Measurements from ENCODE around the gene ANO2. TPM values are rescaled to one million over a fixed set of nuclear protein-coding genes. Genes with fewer than 3 reads are reported as not detected.

The ANO2 gene
- total and polyA plus RNA-seq, 7 experiments from 2014 or later, result not detected

- Mint-ChIP-seq H3K9me3 (no peaks in the 10 kb centered on the region), H3K36me3 (no peaks in the 10 kb centered on the region), H3K4me3 (no peak overlapping the region), H3K27ac (no peak overlapping the region), H3K4me1 (peaks cover 0 to 4% (median 0%) of the 10 kb centered on the region in 7 donors), H3K27me3 (peaks cover 3 to 14% (median 10%) of the 10 kb centered on the region in 5 donors)
- intact Hi-C loops (cut with micrococcal nuclease), result no loop called here
- Histone ChIP-seq H3K27ac (ENCODE audit: low read depth, low read length) (no peak overlapping the region), H3K36me3 (ENCODE audit: control insufficient read depth in 2 of 3, insufficient read depth in 3 of 3, low read length in 3 of 3) (no peaks in the 10 kb centered on the region), H3K4me1 (ENCODE audit: control insufficient read depth in 2 of 2, insufficient read depth in 2 of 2, low read length in 2 of 2) (no peaks in the 10 kb centered on the region), H3K9me3 (ENCODE audit: control insufficient read depth in 2 of 3, low read length in 3 of 3) (no peaks in the 10 kb centered on the region), H3K4me3 (ENCODE audit: low read length) (no peak overlapping the region), H3K27me3 (ENCODE audit: control insufficient read depth in 2 of 2, insufficient read depth in 2 of 2, low read length in 2 of 2) (no peaks in the 10 kb centered on the region)
- no peak for DNase-seq
- CTCF ChIA-PET, result interaction anchor here (0.9 to 1.8 kb wide), 4 partner anchors 9 to 73 kb away, joined by 3 to 7 read pairs (median 3); no protein-coding TSS in a partner anchor
- ATAC-seq, result no peak
- POLR2A ChIA-PET, result no interaction called here
These were observed 20.1 kb upstream of the ANO2 start for GRCh38 chr12:5964913-5965900.

GRCh38 chr12:5963515-5963914 lies 18.5 kb upstream of the ANO2 start:
- Mint-ChIP-seq H3K4me1 (peaks cover 0 to 4% (median 0%) of the 10 kb centered on the region in 7 donors), H3K27me3 (peaks cover 4 to 17% (median 10%) of the 10 kb centered on the region in 5 donors), H3K4me3 (no peak overlapping the region), H3K36me3 (no peaks in the 10 kb centered on the region), H3K9me3 (no peaks in the 10 kb centered on the region), H3K27ac (no peak overlapping the region)
- no peaks in the 10 kb centered on the region for H3K4me1 ChIP-seq (ENCODE audit: control insufficient read depth in 2 of 2, insufficient read depth in 2 of 2, low read length in 2 of 2)
- H3K9me3 ChIP-seq (ENCODE audit: control insufficient read depth in 2 of 3, low read length in 3 of 3), result no peaks in the 10 kb centered on the region
- no peak overlapping the region for H3K4me3 ChIP-seq (ENCODE audit: low read length)
- POLR2A ChIA-PET, result no interaction called here
- no peaks in the 10 kb centered on the region for H3K27me3 ChIP-seq (ENCODE audit: control insufficient read depth in 2 of 2, insufficient read depth in 2 of 2, low read length in 2 of 2)
- no peak overlapping the region for H3K27ac ChIP-seq (ENCODE audit: low read depth, low read length)
- CTCF ChIA-PET, result interaction anchor here (1.3 kb wide), 1 partner anchor 10 kb away, joined by 3 read pairs; no protein-coding TSS in a partner anchor
- no peak for ATAC-seq
- intact Hi-C loops (cut with micrococcal nuclease), result no loop called here
- no peak for DNase-seq
- H3K36me3 ChIP-seq (ENCODE audit: control insufficient read depth in 2 of 3, insufficient read depth in 3 of 3, low read length in 3 of 3), result no peaks in the 10 kb centered on the region

DNA sequence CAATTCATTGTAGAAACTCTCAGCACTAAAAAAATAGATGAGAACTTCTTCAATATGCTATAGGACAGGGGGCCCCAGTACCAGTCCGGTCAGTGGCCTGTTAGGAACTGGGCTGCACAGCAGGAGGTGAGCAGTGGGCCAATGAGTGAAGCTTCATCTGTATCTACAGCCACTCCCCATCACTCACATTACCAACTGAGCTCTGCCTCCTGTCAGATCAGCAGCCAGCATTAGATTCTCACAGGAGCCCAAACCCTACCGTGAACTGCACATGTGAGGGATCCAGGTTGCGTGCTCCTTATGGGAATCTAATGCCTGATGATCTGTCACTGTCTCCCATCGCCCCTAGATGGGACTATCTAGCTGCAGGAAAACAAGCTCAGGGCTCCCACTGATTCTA lies 15.7 kb upstream of the ANO2 start:
- Mint-ChIP-seq H3K4me1 (peaks cover 0 to under 1% (median 0%) of the 10 kb centered on the region in 7 donors), H3K27me3 (peaks cover 4 to 21% (median 15%) of the 10 kb centered on the region in 5 donors)

DNA sequence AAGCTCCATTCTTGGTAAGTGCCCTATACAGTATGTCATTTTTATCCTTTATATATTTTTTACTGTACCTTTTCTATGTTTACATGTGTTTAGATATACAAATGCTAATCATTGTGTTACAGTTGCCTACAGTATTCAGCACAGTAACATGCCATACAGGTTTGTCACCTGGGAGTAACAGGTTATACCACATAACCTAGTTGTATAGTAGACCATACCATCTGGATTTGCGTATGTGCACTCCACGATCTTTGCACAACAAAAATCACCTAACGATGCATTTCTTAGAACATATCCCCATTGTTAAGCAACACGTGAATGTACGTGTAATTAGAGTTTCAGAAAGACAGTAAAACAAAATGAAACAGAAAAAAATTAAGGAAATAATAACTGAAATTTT lies 11.9 kb upstream of the ANO2 start:
- no peak overlapping the region for H3K4me3 ChIP-seq (ENCODE audit: low read length)
- intact Hi-C loops (cut with micrococcal nuclease), result no loop called here

More for the DNA sequence above, 15.7 kb upstream of the ANO2 start:
- Mint-ChIP-seq H3K9me3 (peaks cover 0 to 7% (median 0%) of the 10 kb centered on the region in 11 donors), H3K36me3 (no peaks in the 10 kb centered on the region), H3K27ac (no peak overlapping the region), H3K4me3 (no peak overlapping the region)
- no peaks in the 10 kb centered on the region for H3K4me1 ChIP-seq (ENCODE audit: control insufficient read depth in 2 of 2, insufficient read depth in 2 of 2, low read length in 2 of 2)
- H3K4me3 ChIP-seq (ENCODE audit: low read length), result no peak overlapping the region
- DNase-seq (no peak), ATAC-seq (no peak)
- intact Hi-C loops (cut with micrococcal nuclease), result no loop called here
- POLR2A ChIA-PET, result no interaction called here
- CTCF ChIA-PET, result no interaction called here
- no peaks in the 10 kb centered on the region for H3K36me3 ChIP-seq (ENCODE audit: control insufficient read depth in 2 of 3, insufficient read depth in 3 of 3, low read length in 3 of 3)
- H3K9me3 ChIP-seq (ENCODE audit: control insufficient read depth in 2 of 3, low read length in 3 of 3), result no peaks in the 10 kb centered on the region
- H3K27ac ChIP-seq (ENCODE audit: low read depth, low read length), result no peak overlapping the region
- no peaks in the 10 kb centered on the region for H3K27me3 ChIP-seq (ENCODE audit: control insufficient read depth in 2 of 2, insufficient read depth in 2 of 2, low read length in 2 of 2)

GRCh38 chr12:5954661-5955060 lies 9.6 kb upstream of the ANO2 start:
- Mint-ChIP-seq H3K27ac (no peak overlapping the region), H3K27me3 (peaks cover 22 to 47% (median 45%) of the 10 kb centered on the region in 5 donors), H3K4me3 (no peak overlapping the region), H3K36me3 (peaks cover 0 to 4% (median 0%) of the 10 kb centered on the region in 5 donors), H3K4me1 (no peaks in the 10 kb centered on the region), H3K9me3 (peaks cover 0 to 8% (median 0%) of the 10 kb centered on the region in 11 donors)
- CTCF ChIA-PET, result no interaction called here
- Histone ChIP-seq H3K27ac (ENCODE audit: low read depth, low read length) (no peak overlapping the region), H3K4me3 (ENCODE audit: low read length) (no peak overlapping the region), H3K9me3 (ENCODE audit: control insufficient read depth in 2 of 3, low read length in 3 of 3) (no peaks in the 10 kb centered on the region), H3K27me3 (ENCODE audit: control insufficient read depth in 2 of 2, insufficient read depth in 2 of 2, low read length in 2 of 2) (no peaks in the 10 kb centered on the region), H3K36me3 (ENCODE audit: control insufficient read depth in 2 of 3, insufficient read depth in 3 of 3, low read length in 3 of 3) (no peaks in the 10 kb centered on the region), H3K4me1 (ENCODE audit: control insufficient read depth in 2 of 2, insufficient read depth in 2 of 2, low read length in 2 of 2) (no peaks in the 10 kb centered on the region)
- POLR2A ChIA-PET, result no interaction called here
- no peak for DNase-seq
- intact Hi-C loops (cut with micrococcal nuclease), result no loop called here
- ATAC-seq, result no peak

More for the DNA sequence above, 11.9 kb upstream of the ANO2 start:
- Mint-ChIP-seq H3K36me3 (peaks cover 0 to 4% (median 0%) of the 10 kb centered on the region in 5 donors), H3K27ac (no peak overlapping the region), H3K4me1 (no peaks in the 10 kb centered on the region), H3K27me3 (peaks cover 20 to 44% (median 29%) of the 10 kb centered on the region in 5 donors), H3K9me3 (peaks cover 0 to 8% (median 0%) of the 10 kb centered on the region in 11 donors), H3K4me3 (no peak overlapping the region)
- Histone ChIP-seq H3K27ac (ENCODE audit: low read depth, low read length) (no peak overlapping the region), H3K4me1 (ENCODE audit: control insufficient read depth in 2 of 2, insufficient read depth in 2 of 2, low read length in 2 of 2) (no peaks in the 10 kb centered on the region), H3K36me3 (ENCODE audit: control insufficient read depth in 2 of 3, insufficient read depth in 3 of 3, low read length in 3 of 3) (no peaks in the 10 kb centered on the region), H3K27me3 (ENCODE audit: control insufficient read depth in 2 of 2, insufficient read depth in 2 of 2, low read length in 2 of 2) (no peaks in the 10 kb centered on the region), H3K9me3 (ENCODE audit: control insufficient read depth in 2 of 3, low read length in 3 of 3) (no peaks in the 10 kb centered on the region)
- ATAC-seq (no peak), DNase-seq (no peak)
- ChIA-PET CTCF (interaction anchor here (0.6 kb wide), 2 partner anchors 122 to 1148 kb away, joined by 3 read pairs; no protein-coding TSS in a partner anchor), POLR2A (no interaction called here)

DNA sequence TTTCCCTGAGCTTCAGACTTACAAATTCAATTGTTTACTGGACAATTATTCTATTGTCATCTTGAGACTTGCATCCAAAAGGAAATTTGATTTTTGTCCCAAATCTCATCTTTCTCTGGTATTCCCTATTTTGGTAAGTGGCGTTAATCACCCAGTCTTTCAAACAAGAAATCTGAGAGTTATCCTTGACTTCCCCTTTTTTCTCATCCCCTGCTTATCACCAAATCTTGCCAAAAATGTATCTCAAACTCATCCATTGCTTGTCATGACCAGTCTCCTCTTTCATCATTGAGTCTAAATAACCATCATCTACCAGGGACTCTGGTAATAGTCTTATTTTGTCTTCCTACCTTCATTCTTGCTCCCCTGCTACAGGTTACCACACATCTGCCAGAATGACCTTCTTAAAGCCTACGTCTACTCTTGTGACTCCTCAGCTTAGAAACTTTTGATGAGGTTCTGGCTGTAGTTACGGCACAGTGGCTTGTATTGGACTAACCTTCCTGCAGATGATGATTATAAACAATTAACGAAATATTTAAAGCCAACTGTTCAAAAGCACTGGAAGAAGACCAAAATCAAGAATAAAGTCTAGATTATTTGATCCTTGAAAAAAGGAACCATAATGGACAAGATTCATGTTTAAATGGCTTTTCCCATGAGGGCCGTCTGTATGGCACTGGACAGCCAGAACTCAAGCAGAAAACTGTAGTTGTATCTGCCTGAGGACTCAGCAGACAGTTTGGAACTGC lies 9.0 kb upstream of the ANO2 start:
- Mint-ChIP-seq H3K36me3 (peaks cover 0 to 4% (median 0%) of the 10 kb centered on the region in 5 donors), H3K4me1 (peaks cover 0 to 1% (median 0%) of the 10 kb centered on the region in 7 donors), H3K9me3 (peaks cover 0 to 8% (median 0%) of the 10 kb centered on the region in 11 donors), H3K27me3 (peaks cover 22 to 50% (median 47%) of the 10 kb centered on the region in 5 donors), H3K4me3 (no peak overlapping the region), H3K27ac (no peak overlapping the region)
- no peaks in the 10 kb centered on the region for H3K36me3 ChIP-seq (ENCODE audit: control insufficient read depth in 2 of 3, insufficient read depth in 3 of 3, low read length in 3 of 3)
- H3K4me3 ChIP-seq (ENCODE audit: low read length), result no peak overlapping the region
- no peaks in the 10 kb centered on the region for H3K9me3 ChIP-seq (ENCODE audit: control insufficient read depth in 2 of 3, low read length in 3 of 3)
- no peaks in the 10 kb centered on the region for H3K4me1 ChIP-seq (ENCODE audit: control insufficient read depth in 2 of 2, insufficient read depth in 2 of 2, low read length in 2 of 2)
- intact Hi-C loops (cut with micrococcal nuclease), result no loop called here
- DNase-seq, result no peak
- no peak for ATAC-seq
- H3K27ac ChIP-seq (ENCODE audit: low read depth, low read length), result no peak overlapping the region
- POLR2A ChIA-PET, result no interaction called here
- no peaks in the 10 kb centered on the region for H3K27me3 ChIP-seq (ENCODE audit: control insufficient read depth in 2 of 2, insufficient read depth in 2 of 2, low read length in 2 of 2)
- CTCF ChIA-PET, result no interaction called here

Data from naive thymus-derived CD4-positive, alpha-beta T cell (primary cell).